ENCODE results near the gene EMCN.
A peak's percentile ranks its signal among the peaks of the same experiment; 100 is the strongest.

EMCN gene

DNA sequence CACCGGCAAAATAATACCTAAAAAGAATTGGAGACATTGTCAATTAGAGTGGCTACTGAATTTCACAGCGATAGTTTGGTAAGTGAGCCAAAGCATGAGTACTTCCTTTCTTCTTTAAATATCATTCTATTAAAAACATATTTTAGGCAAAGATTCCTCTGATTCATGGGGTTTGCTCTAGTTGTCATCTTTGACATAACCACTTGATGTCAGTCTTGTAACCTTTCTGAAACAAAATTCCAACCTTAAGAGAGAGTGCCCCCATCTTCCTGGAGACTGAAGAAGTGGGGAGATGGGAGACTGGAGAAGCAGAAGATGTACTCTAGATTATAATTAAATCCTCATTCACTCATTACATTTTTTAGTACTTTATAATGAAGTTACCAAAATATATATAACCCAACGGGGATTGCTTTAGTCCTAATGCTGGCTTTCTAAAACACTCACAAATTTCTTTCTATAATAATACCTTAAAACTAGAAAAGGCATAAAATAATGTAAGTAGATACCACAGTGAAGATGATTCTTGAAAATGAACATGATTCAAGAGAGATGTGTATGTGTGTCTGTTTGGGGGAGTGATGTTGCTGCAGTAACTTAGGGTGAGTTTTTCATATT, 96.4 kb downstream of the EMCN start:
- H3F3A ChIP-seq (ENCODE audit: low read depth), result no peaks in the 10 kb centered on the region
- no peak overlapping the region for H3K4me3 ChIP-seq (ENCODE audit: low read length, poor library complexity, severe bottlenecking)
- H2AFZ ChIP-seq (ENCODE audit: low read length), result no peak overlapping the region
- no peaks in the 10 kb centered on the region for H3K9me3 ChIP-seq (ENCODE audit: insufficient read depth, low read depth, low read length)
- H3K9ac ChIP-seq (ENCODE audit: low read depth, low read length, poor library complexity, severe bottlenecking), result no peak overlapping the region
- H3K9me2 ChIP-seq (replicated peaks; ENCODE audit: low read depth, low read length), result no peaks in the 10 kb centered on the region
- no peaks in the 10 kb centered on the region for H4K20me1 ChIP-seq (ENCODE audit: insufficient read depth, low read length, poor library complexity, severe bottlenecking)
- no peak overlapping the region for H3K4me2 ChIP-seq (ENCODE audit: low read depth, low read length, poor library complexity, severe bottlenecking)
- no peaks in the 10 kb centered on the region for H3K27me3 ChIP-seq (ENCODE audit: insufficient read depth, low read length, poor library complexity, severe bottlenecking)
- H3K79me2 ChIP-seq (ENCODE audit: insufficient read depth, low read length), result no peaks in the 10 kb centered on the region
- TF ChIP-seq EZH2phosphoT487 (IDR thresholded peaks at IDR 0.05; ENCODE audit: borderline replicate concordance) (no peak), CTCF (conservative IDR thresholded peaks at IDR 0.05; ENCODE audit: low read length) (peak; percentile 83)
- H3K4me1 ChIP-seq (ENCODE audit: insufficient read depth, low read length, poor library complexity, severe bottlenecking), result peaks cover 17% of the 10 kb centered on the region
- no peaks in the 10 kb centered on the region for H3K36me3 ChIP-seq (ENCODE audit: insufficient read depth, low read length)

GRCh38 chr4:100420571-100420970, 97.3 kb downstream of the EMCN start:
- H3K9me3 ChIP-seq (ENCODE audit: insufficient read depth, low read depth, low read length), result no peaks in the 10 kb centered on the region
- peaks cover 17% of the 10 kb centered on the region for H3K4me1 ChIP-seq (ENCODE audit: insufficient read depth, low read length, poor library complexity, severe bottlenecking)
- no peak overlapping the region for H3K9ac ChIP-seq (ENCODE audit: low read depth, low read length, poor library complexity, severe bottlenecking)
- no peak overlapping the region for H3K4me3 ChIP-seq (ENCODE audit: low read length, poor library complexity, severe bottlenecking)
- no peaks in the 10 kb centered on the region for H4K20me1 ChIP-seq (ENCODE audit: insufficient read depth, low read length, poor library complexity, severe bottlenecking)
- H3K9me2 ChIP-seq (replicated peaks; ENCODE audit: low read depth, low read length), result no peaks in the 10 kb centered on the region
- no peaks in the 10 kb centered on the region for H3F3A ChIP-seq (ENCODE audit: low read depth)
- H3K27me3 ChIP-seq (ENCODE audit: insufficient read depth, low read length, poor library complexity, severe bottlenecking), result no peaks in the 10 kb centered on the region
- H3K36me3 ChIP-seq (ENCODE audit: insufficient read depth, low read length), result no peaks in the 10 kb centered on the region
- no peak overlapping the region for H2AFZ ChIP-seq (ENCODE audit: low read length)
- TF ChIP-seq CTCF (conservative IDR thresholded peaks at IDR 0.05; ENCODE audit: low read length), result no peak
- no peak for TF ChIP-seq EZH2phosphoT487 (IDR thresholded peaks at IDR 0.05; ENCODE audit: borderline replicate concordance)
- H3K79me2 ChIP-seq (ENCODE audit: insufficient read depth, low read length), result no peaks in the 10 kb centered on the region
- H3K4me2 ChIP-seq (ENCODE audit: low read depth, low read length, poor library complexity, severe bottlenecking), result no peak overlapping the region

DNA sequence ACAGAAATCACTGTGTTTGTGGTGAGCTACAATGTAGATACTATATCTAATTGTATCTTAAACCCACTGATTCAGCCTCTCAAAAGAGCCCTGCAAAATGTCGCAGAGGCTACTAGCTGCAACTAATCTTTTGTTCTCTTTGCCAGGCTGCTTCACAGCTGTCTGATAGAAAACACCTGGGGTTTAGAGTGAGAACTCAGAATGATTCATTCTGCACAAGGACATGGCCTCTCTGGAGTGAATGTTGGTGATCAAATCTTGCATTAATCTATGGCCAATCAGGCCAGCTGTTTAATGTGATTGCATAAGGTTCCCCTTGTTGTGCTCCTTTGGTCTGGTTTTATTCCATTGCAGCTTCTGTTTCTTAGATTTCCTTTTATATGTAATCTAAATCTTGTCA, 100.3 kb downstream of the EMCN start:
- Histone ChIP-seq H3K4me1 (ENCODE audit: insufficient read depth, low read length, poor library complexity, severe bottlenecking) (peaks cover 11% of the 10 kb centered on the region), H3K4me2 (ENCODE audit: low read depth, low read length, poor library complexity, severe bottlenecking) (no peak overlapping the region), H3K4me3 (ENCODE audit: low read length, poor library complexity, severe bottlenecking) (no peak overlapping the region), H3K27me3 (ENCODE audit: insufficient read depth, low read length, poor library complexity, severe bottlenecking) (no peaks in the 10 kb centered on the region), H4K20me1 (ENCODE audit: insufficient read depth, low read length, poor library complexity, severe bottlenecking) (no peaks in the 10 kb centered on the region), H2AFZ (ENCODE audit: low read length) (no peak overlapping the region), H3K79me2 (ENCODE audit: insufficient read depth, low read length) (no peaks in the 10 kb centered on the region), H3K9ac (ENCODE audit: low read depth, low read length, poor library complexity, severe bottlenecking) (no peak overlapping the region), H3F3A (ENCODE audit: low read depth) (no peaks in the 10 kb centered on the region), H3K9me2 (replicated peaks; ENCODE audit: low read depth, low read length) (no peaks in the 10 kb centered on the region), H3K9me3 (ENCODE audit: insufficient read depth, low read depth, low read length) (no peaks in the 10 kb centered on the region), H3K36me3 (ENCODE audit: insufficient read depth, low read length) (no peaks in the 10 kb centered on the region)
- TF ChIP-seq CTCF (conservative IDR thresholded peaks at IDR 0.05; ENCODE audit: low read length) (no peak), EZH2phosphoT487 (IDR thresholded peaks at IDR 0.05; ENCODE audit: borderline replicate concordance) (no peak)

Measured in Loucy (cell line).